Measurements from ENCODE around the gene SYNE4.

Gene SYNE4

GRCh38 chr19:36006955-36007354 is 1.7 kb downstream of the SYNE4 start:
- Mint-ChIP-seq H3K4me1 (peaks cover 26% of the 10 kb centered on the region), H3K36me3 (ENCODE audit: low read depth) (peaks cover 25% of the 10 kb centered on the region), H3K9me3 (no peaks in the 10 kb centered on the region), H3K27ac (peak overlapping the region; percentile 19), H3K4me3 (no peak overlapping the region), H3K27me3 (ENCODE audit: low read depth, poor library complexity) (peaks cover 7% of the 10 kb centered on the region)
- no peak for DNase-seq
- TF ChIP-seq, protein P1, sequence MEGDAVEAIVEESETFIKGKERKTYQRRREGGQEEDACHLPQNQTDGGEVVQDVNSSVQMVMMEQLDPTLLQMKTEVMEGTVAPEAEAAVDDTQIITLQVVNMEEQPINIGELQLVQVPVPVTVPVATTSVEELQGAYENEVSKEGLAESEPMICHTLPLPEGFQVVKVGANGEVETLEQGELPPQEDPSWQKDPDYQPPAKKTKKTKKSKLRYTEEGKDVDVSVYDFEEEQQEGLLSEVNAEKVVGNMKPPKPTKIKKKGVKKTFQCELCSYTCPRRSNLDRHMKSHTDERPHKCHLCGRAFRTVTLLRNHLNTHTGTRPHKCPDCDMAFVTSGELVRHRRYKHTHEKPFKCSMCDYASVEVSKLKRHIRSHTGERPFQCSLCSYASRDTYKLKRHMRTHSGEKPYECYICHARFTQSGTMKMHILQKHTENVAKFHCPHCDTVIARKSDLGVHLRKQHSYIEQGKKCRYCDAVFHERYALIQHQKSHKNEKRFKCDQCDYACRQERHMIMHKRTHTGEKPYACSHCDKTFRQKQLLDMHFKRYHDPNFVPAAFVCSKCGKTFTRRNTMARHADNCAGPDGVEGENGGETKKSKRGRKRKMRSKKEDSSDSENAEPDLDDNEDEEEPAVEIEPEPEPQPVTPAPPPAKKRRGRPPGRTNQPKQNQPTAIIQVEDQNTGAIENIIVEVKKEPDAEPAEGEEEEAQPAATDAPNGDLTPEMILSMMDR (IDR thresholded peaks at IDR 0.05): no peak

GRCh38 chr19:36003284-36003683 is 5.3 kb downstream of the SYNE4 start:
- DNase-seq: no peak
- H3K4me1 Mint-ChIP-seq: peaks cover 10% of the 10 kb centered on the region
- H3K4me3 Mint-ChIP-seq: no peak overlapping the region
- peaks cover 25% of the 10 kb centered on the region for H3K36me3 Mint-ChIP-seq (ENCODE audit: low read depth)
- no peaks in the 10 kb centered on the region for H3K9me3 Mint-ChIP-seq
- TF ChIP-seq, protein P1 (IDR thresholded peaks at IDR 0.05): no peak
- no peak overlapping the region for H3K27ac Mint-ChIP-seq
- no peaks in the 10 kb centered on the region for H3K27me3 Mint-ChIP-seq (ENCODE audit: low read depth, poor library complexity)

DNA sequence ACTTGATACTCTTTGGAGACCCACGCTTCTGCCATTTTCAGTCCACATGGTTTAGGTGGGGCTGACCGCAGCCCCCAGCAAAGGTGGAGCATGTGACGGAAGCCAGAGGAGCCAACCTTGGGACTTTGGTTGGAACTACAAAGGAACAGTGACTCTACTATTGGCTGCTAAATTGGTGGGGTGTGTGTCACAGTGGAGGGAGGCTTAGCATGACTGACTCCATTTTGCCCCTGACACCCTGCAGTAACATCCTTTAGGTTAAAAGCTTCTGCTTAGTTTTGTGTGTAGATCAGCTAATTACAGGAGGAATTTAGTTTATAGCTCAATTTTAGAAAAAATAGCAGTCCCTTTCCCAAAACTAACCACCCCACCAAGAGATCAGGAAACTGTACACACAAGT is 7.0 kb downstream of the SYNE4 start:
- H3K4me3 Mint-ChIP-seq: no peak overlapping the region
- H3K9me3 Mint-ChIP-seq: no peaks in the 10 kb centered on the region
- TF ChIP-seq, protein P1 (IDR thresholded peaks at IDR 0.05): no peak
- peaks cover 12% of the 10 kb centered on the region for H3K4me1 Mint-ChIP-seq
- H3K27ac Mint-ChIP-seq: no peak overlapping the region
- peaks cover 33% of the 10 kb centered on the region for H3K36me3 Mint-ChIP-seq (ENCODE audit: low read depth)
- no peak for DNase-seq
- H3K27me3 Mint-ChIP-seq (ENCODE audit: low read depth, poor library complexity): no peaks in the 10 kb centered on the region

DNA sequence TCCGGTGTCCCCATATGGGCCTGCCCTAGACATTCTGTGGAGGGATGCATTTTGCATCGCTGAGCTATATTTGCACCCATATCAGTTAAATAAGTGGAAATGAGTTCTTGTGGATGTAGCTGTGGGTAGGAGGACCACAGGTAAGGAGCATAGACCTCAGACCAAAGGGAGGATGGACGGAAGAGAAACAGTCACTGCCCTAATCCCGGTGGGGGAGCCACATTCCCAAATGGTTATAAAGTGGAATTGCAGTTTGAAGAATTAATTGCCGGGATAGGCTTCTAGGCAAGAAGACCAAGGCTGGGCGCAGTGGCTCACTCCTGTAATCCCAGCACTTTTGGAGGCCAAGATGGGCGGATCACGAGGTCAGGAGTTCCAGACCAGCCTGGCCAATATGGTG is 11.8 kb downstream of the SYNE4 start:
- no peaks in the 10 kb centered on the region for H3K9me3 Mint-ChIP-seq
- H3K4me3 Mint-ChIP-seq: no peak overlapping the region
- DNase-seq: no peak
- H3K4me1 Mint-ChIP-seq: peaks cover 23% of the 10 kb centered on the region
- TF ChIP-seq, protein P1 (IDR thresholded peaks at IDR 0.05): no peak
- H3K27ac Mint-ChIP-seq: no peak overlapping the region
- H3K36me3 Mint-ChIP-seq (ENCODE audit: low read depth): peaks cover 14% of the 10 kb centered on the region
- peaks cover 13% of the 10 kb centered on the region for H3K27me3 Mint-ChIP-seq (ENCODE audit: low read depth, poor library complexity)

- H3K4me1 Mint-ChIP-seq: peaks cover 23% of the 10 kb centered on the region
- H3K27ac Mint-ChIP-seq: peak within 1 kb of the TSS; percentile 89
- no peaks in the 10 kb centered on the region for H3K9me3 Mint-ChIP-seq
- peak; percentile 96 for DNase-seq
- TF ChIP-seq, protein P1 (IDR thresholded peaks at IDR 0.05): no peak
- peaks cover 26% of the 10 kb centered on the region for H3K27me3 Mint-ChIP-seq (ENCODE audit: low read depth, poor library complexity)
- peak within 1 kb of the TSS; percentile 87 for H3K4me3 Mint-ChIP-seq
- peaks cover 11% of the 10 kb centered on the region for H3K36me3 Mint-ChIP-seq (ENCODE audit: low read depth)
Measured at GRCh38 chr19:35995048-35995993, 13.3 kb downstream of the SYNE4 start, which contains the start of gene SDHAF1. Gene SDHAF1, plus strand, starts transcription at chr19:35995188. Its CDS starts 87 bp downstream, at chr19:35995275.
